ENCODE measurements around the gene MEIKIN.

GRCh38 chr5:131782717-131783116, 162.7 kb downstream of the MEIKIN start:
- TF ChIP-seq CTCF (IDR thresholded peaks at IDR 0.05) (no peak), EP300 (IDR thresholded peaks at IDR 0.05) (no peak)

All from sigmoid colon (tissue), 4 donors.